Diencephalon (tissue), 1 donor: Measurements from ENCODE around the gene OR10V1. TPM values are rescaled to one million over a fixed set of nuclear protein-coding genes. Genes with fewer than 3 reads are reported as not detected.

Source experiments
- total RNA-seq: library from RNA; depleted of rRNA; stranded (reverse); fragments of >200 nt; gene quantifications from one replicate; pipeline ENCODE4 v1.2.3, GENCODE V29; 2014

The OR10V1 gene, protein sequence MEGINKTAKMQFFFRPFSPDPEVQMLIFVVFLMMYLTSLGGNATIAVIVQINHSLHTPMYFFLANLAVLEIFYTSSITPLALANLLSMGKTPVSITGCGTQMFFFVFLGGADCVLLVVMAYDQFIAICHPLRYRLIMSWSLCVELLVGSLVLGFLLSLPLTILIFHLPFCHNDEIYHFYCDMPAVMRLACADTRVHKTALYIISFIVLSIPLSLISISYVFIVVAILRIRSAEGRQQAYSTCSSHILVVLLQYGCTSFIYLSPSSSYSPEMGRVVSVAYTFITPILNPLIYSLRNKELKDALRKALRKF
- not detected for total RNA-seq

DNA sequence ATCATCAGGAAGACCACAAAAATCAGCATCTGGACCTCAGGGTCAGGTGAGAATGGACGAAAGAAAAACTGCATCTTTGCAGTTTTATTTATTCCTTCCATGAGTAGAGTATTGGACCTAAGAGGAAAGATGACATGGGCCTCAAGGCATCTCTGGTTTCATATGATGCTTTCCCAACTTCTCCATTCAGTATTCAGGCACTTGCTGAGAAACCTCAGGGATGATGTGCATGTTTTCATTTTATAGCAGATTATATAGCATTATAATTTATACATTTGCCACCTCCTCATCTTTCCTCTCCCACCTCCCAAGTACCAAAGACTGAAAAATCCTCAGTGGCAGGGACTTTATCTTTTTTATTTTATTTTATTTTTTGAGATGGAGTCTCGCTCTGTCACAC lies at the start of gene OR10V1:
TSS of gene OR10V1 (minus strand) at position 101 of the 400 bp plus-strand sequence. CDS start at position 101, 0 bp downstream.

DNA sequence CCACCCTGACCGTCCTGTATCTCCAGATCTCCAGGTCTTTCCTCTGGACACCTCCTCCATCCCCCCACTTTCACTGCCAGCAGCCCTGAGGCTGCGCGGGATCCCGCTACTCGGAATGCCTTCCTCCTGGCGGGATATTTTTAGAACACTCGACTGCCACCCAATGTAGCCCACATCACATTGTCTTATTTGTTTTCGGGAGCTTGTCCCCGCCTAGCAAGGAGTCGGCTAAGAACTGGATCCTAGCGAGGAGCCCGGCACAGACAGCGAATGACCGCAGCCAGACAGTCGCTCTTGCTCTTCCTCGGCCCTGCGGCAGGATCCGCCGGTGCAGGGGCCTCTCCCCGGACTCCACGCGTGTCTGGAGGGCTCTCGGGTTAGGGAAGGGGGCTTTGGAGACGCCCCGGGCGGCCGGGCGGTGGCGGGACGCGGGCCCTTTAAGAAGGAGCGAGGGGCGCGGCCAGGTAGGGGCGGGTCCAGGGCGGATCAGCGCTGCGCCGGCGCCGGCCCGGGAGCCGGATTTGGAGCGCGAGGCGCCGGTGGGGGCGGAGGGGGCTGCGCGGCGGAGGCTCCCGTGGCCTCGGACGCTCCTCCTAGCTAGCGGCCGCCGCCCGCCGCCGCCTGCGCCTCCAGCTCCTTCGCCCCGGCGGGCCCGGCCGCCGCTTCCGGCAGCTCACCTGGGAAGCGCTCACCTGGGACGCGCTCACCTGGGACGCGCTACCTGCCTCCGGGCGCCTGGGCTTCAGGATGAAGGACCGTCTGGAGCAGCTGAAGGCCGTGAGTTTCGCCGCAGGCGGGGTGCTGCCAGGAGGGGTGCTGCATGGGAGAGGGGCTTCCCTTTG lies 41.4 kb upstream of the OR10V1 start, which contains the start of gene STX3:
TSS of gene STX3 (plus strand) at position 518 of the 842 bp plus-strand sequence. CDS start at position 748, 230 bp downstream.

DNA sequence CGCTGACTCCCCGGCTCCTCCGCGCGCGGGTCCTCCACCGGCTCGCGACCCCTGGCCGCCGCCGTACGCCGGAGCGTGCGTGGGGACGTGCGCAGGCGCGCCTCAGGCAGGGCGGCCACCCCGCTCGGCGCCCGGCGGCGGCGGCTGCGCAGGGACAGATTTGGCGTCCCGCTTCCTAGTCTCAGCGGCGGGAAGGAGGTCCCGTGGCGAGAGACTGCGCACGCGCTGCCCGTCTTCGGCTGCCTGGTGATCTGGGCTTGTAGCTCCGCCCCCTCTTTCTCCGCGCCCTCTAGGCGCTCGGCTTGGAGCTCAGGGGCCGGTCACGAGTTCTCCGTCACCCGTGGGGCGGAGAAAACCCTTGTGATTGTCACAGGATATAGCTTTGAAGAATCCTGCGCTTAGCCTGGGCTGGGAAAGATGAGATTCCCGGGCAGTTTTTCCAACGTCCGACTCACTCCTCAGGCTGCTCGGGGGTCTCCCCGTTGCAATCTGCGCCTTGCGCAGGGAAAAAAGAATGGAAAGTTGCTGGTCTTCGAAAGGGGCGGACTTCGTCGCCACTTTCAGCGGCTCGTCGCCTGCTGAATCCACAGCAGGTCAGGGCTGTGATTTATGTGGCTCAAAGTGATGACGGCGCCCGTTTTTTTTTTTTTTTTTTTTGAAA lies 44.6 kb downstream of the OR10V1 start, which contains the start of gene PATL1:
TSS of gene PATL1 (minus strand) at position 88 of the 661 bp plus-strand sequence. CDS start 142 bp downstream, outside the sequence.

Other genes with a start within 250 kb of the OR10V1 start
- gene OR4D10, start 240.5 kb downstream of the OR10V1 start, total RNA-seq = not detected
- not detected for gene OR4D11, start 210.3 kb downstream of the OR10V1 start, total RNA-seq
- gene OR4D9, start 202.3 kb downstream of the OR10V1 start, total RNA-seq = not detected
- gene OSBP, start 98.1 kb downstream of the OR10V1 start, total RNA-seq = 43.4 TPM
- gene PATL1, start 44.8 kb downstream of the OR10V1 start, total RNA-seq = 5.8 TPM
- 18.0 TPM for gene STX3, start 41.5 kb upstream of the OR10V1 start, total RNA-seq
- 21.0 TPM for gene MRPL16, start 96.9 kb upstream of the OR10V1 start, total RNA-seq
- gene CBLIF, start 131.7 kb upstream of the OR10V1 start, total RNA-seq = not detected
- not detected for gene TCN1, start 152.6 kb upstream of the OR10V1 start, total RNA-seq
- not detected for gene OOSP3, start 164.9 kb upstream of the OR10V1 start, total RNA-seq
- gene OOSP1, start 224.6 kb upstream of the OR10V1 start, total RNA-seq = not detected